ENCODE measurements around the gene RAB43.
"Not testable (repeated sequence)": the region's sequence is repeated elsewhere in the genome, so short reads cannot be mapped to it uniquely, and the experiment has no call there.

Gene RAB43

DNA sequence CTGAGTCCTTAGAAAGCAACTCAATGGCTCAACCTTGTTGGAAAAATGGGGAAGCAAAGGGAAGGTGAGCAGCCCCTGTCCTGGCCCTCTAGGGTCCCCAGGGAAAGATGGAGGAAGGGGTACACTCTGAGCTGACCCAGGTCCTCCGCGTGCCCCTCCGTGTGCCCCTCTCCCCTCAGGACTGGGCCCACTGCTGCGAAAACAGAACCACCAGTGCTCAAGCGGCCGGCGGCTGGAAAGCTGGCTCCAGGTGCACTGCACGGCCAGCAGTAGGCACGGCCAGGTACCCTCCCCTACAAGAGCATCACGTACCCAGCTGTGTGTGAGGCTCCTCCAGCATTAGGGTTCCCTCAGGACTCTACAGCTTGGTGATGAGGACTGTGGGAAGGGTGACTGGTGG is 26.3 kb downstream of the RAB43 start:
- DNase-seq (ENCODE audit: low read depth) = no peak

DNA sequence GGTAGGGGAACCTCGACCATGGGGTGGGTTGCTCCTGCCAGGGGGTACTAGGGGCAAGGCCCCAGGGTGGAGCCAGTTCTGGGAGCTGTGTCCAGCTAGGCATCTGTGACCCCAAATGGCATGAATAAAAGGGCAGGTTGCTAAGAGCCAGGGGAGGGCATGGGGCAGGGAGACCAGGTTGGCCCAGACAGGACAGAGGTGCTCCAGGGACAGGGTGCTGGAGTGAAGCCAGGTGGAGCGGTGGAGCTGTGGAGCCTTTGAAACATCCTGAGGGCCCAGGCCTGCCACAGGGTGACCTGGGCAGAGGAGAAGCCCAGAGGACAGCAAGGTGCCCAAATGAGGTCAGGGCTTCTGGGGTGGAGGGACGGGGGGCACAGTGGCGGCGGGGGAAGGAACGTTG is 33.3 kb downstream of the RAB43 start:
- DNase-seq (ENCODE audit: low read depth) = not testable (repeated sequence)

DNA sequence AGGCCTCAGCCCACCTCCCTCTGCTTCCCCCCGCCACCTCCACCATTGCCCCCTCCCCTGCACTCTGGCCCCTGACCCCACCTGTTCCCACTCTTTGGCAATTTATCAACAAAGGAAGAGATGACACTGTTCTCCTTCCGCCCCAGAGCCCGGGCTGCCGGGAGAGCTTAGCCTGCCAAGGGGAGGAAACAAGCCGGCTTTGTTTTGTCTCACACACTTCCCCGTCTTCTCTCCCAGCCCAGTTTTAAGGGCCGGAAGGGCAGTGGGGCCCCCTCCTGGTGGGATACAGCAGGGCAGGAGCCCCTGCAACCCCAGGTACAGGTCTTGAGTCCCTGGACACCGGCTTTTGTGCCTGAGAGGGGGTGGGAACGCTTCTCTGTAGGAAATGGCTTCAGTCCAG is 33.7 kb downstream of the RAB43 start:
- peak; percentile 29 for DNase-seq (ENCODE audit: low read depth)

DNA sequence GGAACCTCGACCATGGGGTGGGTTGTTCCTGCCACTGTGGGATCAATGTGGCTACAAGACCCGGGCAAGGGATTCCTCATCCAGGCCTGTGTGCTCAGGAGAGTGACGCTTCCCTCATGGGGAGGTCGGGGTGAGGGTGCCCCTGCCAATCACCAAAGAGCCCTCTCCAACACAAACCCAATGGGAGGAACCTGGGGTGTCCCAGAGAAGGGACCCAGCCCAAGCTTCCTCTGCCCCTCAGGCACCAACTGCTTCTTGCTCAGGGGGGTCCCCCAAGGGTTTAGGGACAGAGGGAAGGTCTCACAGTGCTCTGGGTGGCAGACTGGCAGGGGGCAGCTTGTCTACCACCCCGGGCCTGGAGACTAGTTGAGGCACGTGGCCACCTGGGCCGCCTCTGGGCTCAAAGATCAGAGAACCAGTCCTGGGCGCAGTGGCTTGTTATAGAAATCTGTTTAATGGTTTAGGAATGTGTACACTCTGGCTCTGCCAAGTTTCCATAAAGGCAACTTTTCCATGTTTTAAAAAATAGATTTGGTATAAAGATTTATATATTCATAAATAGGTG is 34.4 kb downstream of the RAB43 start:
- DNase-seq (ENCODE audit: low read depth) = peak; percentile 24

DNA sequence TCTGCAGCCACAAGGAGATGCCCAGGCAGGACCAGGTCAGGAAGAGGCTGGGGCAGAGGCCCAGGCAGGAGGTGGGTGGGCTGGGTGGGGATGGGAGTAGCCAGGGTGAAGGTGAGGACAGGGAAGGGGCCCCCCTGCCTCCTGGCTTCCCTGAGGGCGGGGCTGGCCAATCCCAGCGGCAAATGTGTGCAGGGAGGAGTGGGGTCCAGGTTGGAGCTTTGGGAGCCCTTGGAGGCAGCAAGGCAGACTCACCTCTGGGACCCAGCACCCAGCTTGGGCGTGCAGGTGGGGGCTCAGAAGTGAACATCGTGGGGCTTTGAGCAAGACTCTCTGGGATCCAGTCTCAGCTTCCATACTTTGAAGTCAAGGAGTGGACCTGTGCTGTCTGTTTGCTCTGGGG is 35.8 kb downstream of the RAB43 start:
- no peak for DNase-seq (ENCODE audit: low read depth)

DNA sequence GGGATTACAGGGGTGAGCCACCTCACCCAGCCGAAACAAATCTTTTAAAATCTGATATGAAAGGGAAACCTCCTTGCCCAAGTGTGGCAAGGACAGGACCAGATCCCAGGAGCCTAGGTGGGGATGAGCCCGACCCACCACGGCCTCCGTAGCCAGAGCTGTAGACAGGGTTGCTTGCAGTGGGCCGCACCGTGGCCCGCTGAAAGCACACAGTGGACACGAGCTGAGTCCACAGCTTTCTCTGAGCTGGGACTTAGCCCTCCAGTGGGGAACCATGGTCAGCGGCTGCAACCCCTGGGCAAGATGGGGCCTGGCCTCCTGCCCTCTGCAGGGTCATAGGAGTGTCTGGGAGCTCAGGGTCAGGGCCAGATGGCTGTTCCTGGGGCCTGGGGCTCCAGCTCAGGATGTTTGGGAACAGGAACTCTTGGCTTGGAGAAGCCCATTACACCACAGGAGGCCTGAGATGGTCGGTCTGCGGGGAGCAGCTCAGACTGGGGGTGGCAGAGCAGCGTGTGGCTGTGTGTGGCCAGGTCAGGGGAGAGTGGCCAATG is 36.4 kb downstream of the RAB43 start:
- no peak for DNase-seq (ENCODE audit: low read depth)

DNA sequence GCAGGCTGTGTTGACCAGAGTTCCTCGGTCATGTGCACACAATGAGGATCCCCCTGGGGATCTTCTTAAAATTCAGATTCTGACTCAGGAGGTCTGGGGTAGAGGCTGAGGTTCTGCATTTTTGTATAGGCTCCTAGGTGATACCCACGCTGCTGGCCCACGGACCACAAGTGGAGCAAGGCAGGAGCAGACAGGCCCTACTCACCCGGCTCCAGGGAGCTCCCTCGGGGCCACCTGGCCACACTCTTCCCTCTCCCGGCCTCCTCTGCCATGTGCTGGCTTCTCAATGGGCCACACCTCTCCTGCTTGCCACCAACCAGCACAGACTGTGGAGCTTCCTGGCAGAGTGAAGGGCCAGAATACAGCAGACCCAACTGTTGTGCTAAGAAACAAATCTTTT is 37.1 kb downstream of the RAB43 start:
- DNase-seq (ENCODE audit: low read depth) = no peak

DNA sequence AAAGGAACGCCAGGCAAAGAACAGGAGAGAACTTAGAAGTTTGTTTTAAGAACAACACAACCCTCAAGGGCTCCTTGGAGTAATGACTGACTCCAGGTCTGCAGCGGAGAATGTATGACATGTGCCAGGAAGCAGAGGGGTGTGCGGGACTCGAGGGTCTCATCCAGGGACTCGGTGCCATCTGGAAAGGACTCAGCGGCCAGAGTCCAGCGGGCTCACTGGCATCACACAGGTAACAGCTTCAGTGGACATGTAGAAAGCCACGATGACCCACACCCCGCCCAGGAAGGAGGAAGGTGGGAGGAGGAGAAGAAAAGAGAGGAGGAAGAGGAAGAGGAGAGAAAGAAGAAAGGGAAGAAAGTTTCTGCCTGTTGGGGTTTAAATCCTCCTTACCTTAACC is 39.6 kb downstream of the RAB43 start:
- DNase-seq (ENCODE audit: low read depth) = no peak

DNA sequence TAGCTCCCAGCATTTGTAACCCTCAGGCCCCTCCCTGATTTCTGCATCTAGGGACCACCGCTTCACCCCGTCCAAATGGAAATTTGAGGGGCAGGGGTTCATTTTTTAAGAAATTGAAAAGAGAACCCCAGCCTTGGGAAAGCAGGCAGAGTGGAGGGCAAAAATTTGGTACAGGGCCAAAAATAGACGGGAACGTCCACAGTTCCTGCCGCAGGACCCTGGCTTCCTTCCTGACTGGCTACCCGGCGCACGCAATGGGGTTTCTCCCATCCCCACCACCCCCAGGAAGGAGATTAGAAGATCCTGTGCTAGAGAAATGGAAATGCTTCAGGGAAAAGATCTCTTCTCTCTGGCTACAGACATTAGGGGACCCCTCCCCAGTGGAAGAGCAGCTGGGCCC is 40.1 kb downstream of the RAB43 start:
- no peak for DNase-seq (ENCODE audit: low read depth)

DNA sequence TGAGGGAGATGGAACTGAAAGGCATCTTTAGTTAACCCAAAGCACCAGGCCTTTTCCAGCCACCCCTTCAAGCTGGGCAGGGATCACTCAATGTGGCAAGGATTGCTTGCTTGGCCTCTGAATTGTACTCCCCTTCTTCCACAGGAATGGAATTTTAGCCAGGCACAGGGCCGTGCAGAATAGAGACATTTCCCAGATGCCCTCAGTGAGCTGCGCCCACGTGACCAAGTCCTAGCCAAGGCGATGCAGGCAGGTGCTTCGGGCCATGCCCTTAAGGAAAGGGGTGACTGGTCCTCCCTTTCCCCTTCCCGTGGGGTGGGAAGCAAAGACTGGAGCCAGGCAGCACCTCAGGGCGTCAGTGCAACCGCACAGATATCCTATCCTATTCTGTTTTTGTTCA is 43.1 kb downstream of the RAB43 start:
- no peak for DNase-seq (ENCODE audit: low read depth)

DNA sequence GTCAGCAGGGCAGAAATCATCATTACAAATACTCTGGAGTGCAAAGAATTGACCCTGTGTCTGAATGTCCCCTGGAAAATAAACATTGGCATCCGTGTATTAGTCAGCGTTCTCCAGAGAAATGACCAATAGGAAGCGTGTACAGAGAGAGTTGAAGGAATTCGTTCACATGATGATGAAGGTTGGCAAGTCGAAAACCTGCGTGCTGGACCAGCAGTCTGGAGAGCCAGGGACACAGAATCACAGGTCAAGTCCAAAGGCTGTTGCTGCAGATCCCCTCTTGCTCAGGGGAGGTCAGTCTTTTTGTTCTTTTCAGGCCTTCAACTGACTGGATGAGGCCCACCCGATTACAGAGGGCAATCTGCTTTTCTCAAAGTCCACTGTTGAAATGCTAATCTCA is 44.4 kb downstream of the RAB43 start:
- DNase-seq (ENCODE audit: low read depth) = peak; percentile 43

DNA sequence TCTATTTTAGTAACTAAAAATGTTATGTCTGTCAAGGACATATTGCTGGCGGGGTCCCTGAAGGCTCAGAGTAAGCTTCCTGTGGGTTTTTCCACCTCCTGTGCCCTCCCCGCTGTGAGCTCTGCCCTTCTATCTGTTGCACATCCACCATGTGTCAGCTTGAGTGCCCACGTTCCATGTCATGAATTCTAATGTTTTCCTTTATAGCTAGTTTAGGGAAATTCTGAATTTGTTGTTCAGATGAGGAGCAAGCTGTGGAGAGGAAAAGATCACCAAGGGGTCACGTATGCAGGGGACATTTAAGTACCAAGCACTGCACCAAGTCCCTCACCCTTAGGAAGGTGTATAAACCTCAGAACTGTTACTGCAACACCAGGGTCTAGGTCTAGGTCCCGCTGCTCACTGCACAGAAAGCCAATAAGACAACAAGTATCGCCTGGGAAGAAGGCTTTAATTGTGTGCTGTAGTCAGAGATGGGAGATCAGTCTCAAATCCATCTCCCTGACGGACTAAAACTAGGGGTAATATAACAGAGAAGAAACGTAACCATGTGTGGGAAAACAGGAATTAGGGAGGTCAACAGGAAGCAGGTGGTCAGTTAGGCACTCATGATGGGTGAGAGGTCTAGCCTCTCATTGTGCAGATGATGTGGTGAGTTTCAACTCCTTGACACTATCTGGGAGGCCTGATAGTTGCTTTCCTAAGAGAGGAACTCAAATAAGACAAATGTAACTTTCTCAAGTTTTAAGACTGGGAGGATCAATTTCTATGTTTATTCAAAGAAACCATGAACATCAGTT is 51.3 kb downstream of the RAB43 start:
- no peak for DNase-seq (ENCODE audit: low read depth)

DNA sequence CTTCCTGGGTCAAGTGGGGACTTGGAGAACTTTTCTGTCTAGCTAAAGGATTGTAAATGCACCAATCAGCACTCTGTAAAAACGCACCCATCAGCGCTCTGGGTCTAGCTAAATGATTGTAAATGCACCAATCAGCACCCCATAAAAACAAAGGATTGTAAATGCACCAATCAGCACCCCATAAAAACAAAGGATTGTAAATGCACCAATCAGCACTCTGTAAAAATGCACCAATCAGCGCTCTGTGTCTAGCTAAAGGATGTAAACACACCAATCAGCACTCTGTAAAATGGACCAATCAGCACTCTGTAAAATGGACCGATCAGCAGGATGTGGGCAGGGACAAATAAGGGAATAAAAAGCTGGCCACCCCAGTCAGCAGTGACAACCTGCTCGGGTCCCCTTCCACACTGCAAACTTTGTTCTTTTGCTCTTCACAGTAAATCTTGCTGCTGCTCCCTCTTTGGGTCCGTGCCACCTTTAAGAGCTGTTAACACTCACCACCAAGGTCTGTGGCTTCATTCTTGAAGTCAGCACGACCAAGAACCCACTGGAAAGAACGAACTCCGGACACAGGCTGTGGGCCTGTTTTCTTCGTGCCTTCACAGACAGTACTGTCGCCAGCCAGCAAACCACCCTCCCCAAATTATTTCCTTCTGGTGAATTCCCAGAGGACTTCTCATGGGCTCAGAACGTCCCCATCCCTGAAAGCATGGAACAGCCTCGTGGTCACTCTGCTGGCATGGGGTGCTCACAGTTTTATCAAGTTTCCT is 52.1 kb downstream of the RAB43 start:
- DNase-seq (ENCODE audit: low read depth) = not testable (repeated sequence)

DNA sequence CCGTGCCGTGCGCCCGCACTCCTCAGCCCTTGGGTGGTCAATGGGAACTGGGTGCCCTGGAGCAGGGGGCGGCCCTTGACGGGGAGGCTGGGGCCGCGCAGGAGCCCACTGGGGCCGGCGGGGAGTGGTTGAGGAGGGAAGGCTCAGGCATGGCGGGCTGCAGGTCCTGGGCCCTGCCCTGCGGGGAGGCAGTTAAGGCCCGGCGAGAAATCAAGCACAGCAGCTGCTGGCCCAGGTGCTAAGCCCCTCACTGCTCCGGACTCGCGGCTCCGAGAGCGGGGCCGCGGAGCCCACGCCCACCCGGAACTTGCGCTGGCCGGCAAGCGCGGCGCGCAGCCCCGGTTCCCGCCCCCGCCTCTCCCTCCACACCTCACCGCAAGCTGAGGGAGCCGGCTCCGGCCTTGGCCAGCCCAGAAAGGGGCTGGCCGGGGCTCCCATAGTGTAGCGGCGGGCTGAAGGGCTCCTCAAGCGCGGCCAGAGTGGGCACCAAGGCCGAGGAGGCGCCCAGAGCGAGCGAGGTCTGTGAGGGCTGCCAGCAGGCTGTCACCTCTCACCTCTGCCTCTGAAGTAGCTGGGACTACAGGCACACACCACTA is 53.2 kb downstream of the RAB43 start:
- DNase-seq (ENCODE audit: low read depth) = no peak

DNA sequence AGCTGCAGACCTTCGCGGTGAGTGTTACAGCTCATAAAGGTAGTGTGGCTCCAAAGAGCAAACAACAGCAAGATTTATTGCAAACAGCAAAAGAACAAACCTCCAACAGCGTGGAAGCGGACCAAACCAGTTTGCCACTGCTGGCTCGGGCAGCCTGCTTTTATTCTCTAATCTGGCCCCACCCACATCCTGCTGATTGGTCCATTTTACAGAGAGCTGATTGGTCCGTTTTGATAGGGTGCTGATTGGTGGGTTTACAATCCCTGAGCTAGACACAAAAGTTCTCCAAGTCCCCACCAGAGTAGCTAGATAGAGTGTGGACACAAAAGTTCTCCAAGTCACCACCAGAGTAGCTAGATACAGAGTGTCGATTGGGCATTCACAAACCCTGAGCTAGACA is 53.9 kb downstream of the RAB43 start:
- DNase-seq (ENCODE audit: low read depth) = not testable (repeated sequence)

DNA sequence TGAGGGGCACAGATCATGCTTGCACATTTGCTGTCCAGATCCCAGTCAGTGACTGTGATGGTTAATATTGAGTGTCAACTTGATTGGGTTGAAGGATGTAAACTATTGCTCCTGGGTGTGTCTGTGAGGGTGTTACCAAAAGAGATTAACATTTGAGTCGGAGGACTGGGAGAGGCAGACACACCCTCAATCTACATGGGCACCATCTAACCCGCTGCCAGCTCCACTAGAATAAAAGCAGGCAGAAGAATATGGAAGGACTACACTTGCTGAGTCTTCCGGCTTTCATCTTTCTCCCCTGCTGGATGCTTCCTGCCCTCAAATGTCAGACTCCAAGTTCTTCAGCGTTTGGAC is 55.9 kb downstream of the RAB43 start:
- DNase-seq (ENCODE audit: low read depth) = no peak

DNA sequence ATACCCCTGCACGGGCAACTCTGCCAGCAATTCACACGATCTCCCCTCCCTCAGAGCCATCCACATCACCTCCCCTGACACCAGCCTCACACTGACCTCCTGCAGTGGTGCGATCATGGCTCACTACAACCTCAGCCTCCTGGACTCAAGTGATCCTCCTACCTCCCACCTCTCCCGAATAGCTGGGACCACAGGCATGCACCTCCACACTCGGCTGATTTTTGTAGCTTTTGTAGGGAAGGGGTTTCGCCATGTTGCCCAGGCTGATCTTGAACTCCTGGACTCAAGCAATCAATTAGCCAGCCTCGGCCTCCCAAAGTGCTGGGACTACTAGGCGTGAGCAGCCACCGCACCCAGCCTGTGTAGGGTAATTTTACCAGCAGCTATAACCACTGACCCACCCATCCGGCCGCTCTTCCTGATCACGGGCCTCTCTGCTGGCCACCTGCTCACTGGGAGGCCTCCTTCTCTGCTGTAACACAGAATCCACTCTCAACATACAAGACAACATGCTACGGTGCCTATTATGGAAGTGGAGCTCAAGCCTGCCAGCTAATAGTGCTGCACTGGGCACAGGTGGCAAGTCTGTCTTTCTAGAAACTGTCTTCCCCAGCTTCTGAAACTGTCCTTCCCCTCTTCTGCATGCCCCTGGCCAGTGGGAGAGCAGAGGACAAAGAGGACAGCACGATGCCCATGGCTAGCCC is 56.4 kb downstream of the RAB43 start:
- no peak for DNase-seq (ENCODE audit: low read depth)

DNA sequence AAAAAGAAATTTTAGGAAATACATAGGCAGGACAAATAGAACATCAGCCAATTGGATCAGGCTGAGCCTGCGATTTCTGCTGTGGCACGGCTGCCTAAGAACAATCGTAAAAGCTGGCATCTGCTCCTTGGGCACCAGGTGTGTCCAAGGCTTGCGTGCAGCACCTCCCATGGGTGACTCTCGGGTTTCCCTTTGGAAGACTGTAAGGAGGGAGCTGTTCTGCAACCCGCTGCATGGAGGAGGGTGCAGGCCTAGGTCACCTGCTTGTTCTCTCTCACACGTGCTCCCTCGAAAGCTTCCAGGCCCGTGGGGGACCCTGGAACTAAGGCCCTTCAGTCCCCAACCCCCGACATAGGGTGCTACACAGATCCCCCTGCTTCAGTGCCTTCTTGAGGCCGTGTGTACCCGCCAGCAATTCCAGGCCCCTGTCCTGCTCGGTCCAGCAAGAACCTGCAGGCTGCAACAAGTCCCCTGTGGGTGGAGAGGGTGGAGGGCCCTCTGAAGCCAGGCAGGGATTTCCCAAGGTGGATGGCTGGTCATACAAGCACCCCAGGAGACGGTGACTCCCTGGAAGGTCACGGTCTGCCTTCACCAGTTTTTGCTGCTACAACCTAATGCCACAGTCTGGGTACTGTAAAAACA is 57.6 kb downstream of the RAB43 start:
- no peak for DNase-seq (ENCODE audit: low read depth)

DNA sequence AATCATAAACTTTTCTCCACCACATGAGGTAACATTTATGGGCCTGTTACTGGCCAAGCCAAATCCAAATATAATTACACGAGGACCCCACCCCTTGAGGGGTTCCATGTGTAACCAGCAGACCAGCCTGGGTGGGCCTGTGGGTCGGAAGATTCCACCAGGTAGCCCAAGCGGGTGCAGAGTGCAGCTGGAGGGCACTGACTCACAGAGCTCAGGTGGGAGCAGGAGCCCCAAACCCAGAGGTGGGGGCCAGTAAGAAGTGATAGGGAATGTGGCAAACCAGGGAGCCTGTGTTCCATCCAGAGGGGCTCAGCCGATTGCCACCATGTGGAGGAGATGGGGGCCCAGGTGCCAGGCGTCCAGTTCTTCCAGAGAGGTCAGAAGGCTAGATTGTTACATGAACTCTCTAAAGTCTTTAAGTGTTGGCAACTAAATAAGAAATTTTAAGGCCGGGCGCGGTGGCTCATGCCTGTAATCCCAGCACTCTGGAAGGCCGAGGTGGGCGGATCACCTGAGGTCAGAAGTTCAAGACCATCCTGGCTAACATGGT is 58.4 kb downstream of the RAB43 start:
- DNase-seq (ENCODE audit: low read depth) = no peak

DNA sequence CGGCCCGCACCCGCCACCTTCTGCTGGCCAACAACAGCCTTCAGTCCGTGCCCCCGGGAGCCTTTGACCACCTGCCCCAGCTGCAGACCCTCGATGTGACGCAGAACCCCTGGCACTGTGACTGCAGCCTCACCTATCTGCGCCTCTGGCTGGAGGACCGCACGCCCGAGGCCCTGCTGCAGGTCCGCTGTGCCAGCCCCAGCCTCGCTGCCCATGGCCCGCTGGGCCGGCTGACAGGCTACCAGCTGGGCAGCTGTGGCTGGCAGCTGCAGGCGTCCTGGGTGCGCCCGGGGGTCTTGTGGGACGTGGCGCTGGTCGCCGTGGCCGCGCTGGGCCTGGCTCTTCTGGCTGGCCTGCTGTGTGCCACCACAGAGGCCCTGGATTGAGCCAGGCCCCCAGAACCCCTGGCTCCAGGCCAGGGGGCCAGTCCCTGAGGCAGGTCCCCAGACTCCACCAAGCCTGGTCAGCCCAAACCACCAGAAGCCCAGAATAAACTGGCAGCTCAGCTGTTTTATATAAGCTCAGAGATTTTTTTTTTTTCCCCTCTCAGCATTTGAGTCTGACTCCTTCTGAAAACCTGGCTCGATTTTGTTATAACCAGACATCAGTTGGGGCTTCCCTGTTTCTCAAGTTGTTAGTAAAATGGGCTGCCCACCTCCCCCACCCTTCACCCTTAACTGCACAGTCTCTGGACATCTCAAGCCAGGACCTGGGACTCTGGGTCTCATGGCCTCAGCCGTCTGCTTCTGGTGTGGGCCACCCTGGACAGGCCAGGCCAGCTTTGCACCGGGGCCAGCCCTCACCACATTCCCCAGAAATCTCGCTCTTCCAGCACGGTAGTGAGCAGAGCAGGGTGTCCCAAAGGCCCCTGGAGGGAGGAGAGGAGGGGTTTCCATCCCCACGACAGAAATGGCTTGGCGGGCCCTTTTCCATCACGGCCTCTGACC is 59.4 kb downstream of the RAB43 start:
- no peak for DNase-seq (ENCODE audit: low read depth)

Data from EH (cell line).